RWPE2 (cell line): ENCODE measurements around the gene RFTN1.

Experiments
- ATAC-seq: fragments of 200-7000 bp; cut with Tn5 transposase; 3 replicates; pipeline ENCODE4 v1.9.1; 2021; ENCODE audit warnings: low read depth
- DNase-seq: peaks from one replicate; pipeline ENCODE4 v3.0.0-alpha.2; 2020; ENCODE audit warnings: low spot score
- H3K27ac ChIP-seq: fragments of 450-650 bp; 2 replicates; pipeline ENCODE4 v1.5.1; 2017; ENCODE audit warnings: mild to moderate bottlenecking; ENCODE audit not compliant: poor library complexity, severe bottlenecking
- H3K27me3 ChIP-seq: fragments of 250-450 bp; sonication (Bioruptor Pico); 2 replicates; pipeline ENCODE4 v1.5.1; 2021; ENCODE audit warnings: mild to moderate bottlenecking, moderate library complexity; ENCODE audit not compliant: insufficient read depth, poor library complexity, severe bottlenecking
- H3K36me3 ChIP-seq: fragments of 250-450 bp; sonication (Bioruptor Pico); 2 replicates; pipeline ENCODE4 v1.5.1; 2020; ENCODE audit warnings: low read depth, mild to moderate bottlenecking, moderate library complexity
- H3K4me1 ChIP-seq: fragments of 250-450 bp; sonication (Bioruptor Pico); 2 replicates; pipeline ENCODE4 v1.5.1; 2021; ENCODE audit warnings: mild to moderate bottlenecking, moderate library complexity; ENCODE audit not compliant: insufficient read depth, poor library complexity, severe bottlenecking
- H3K4me3 ChIP-seq: fragments of 250-450 bp; sonication (Bioruptor Pico); 2 replicates; pipeline ENCODE4 v1.5.1; 2021; ENCODE audit warnings: mild to moderate bottlenecking, moderate library complexity; ENCODE audit not compliant: severe bottlenecking
- H3K9me3 ChIP-seq: fragments of 250-450 bp; sonication (Bioruptor Pico); 2 replicates; pipeline ENCODE4 v1.5.1; 2021; ENCODE audit warnings: mild to moderate bottlenecking, moderate library complexity; ENCODE audit not compliant: severe bottlenecking
- CTCF ChIP-seq: fragments of 450-650 bp; IDR thresholded peaks from one replicate; pipeline ENCODE4 v1.5.1; 2017; ENCODE audit warnings: mild to moderate bottlenecking, moderate library complexity; ENCODE audit not compliant: poor library complexity, severe bottlenecking

The RFTN1 gene

GRCh38 chr3:16304061-16305010 is 209.2 kb downstream of the RFTN1 start:
- Histone ChIP-seq H3K9me3 (no peaks in the 10 kb centered on the region), H3K4me3 (no peak overlapping the region), H3K27me3 (no peaks in the 10 kb centered on the region), H3K27ac (no peak overlapping the region), H3K36me3 (peaks cover 35% of the 10 kb centered on the region), H3K4me1 (no peaks in the 10 kb centered on the region)
- ATAC-seq (no peak), DNase-seq (no peak)
- no peak for TF ChIP-seq CTCF

GRCh38 chr3:16303037-16303575 is 210.4 kb downstream of the RFTN1 start:
- DNase-seq (no peak), ATAC-seq (no peak)
- H3K27ac ChIP-seq: no peak overlapping the region
- peaks cover 31% of the 10 kb centered on the region for H3K36me3 ChIP-seq
- H3K4me3 ChIP-seq: no peak overlapping the region
- H3K27me3 ChIP-seq: no peaks in the 10 kb centered on the region
- no peak for TF ChIP-seq CTCF
- H3K9me3 ChIP-seq: no peaks in the 10 kb centered on the region
- no peaks in the 10 kb centered on the region for H3K4me1 ChIP-seq

- H3K4me1 ChIP-seq: no peaks in the 10 kb centered on the region
- H3K4me3 ChIP-seq: no peak overlapping the region
- H3K27me3 ChIP-seq: no peaks in the 10 kb centered on the region
- H3K36me3 ChIP-seq: peaks cover 31% of the 10 kb centered on the region
- H3K9me3 ChIP-seq: no peaks in the 10 kb centered on the region
- H3K27ac ChIP-seq: no peak overlapping the region
- DNase-seq (no peak), ATAC-seq (no peak)
- TF ChIP-seq CTCF: no peak
Measured at GRCh38 chr3:16302082-16302631, 211.3 kb downstream of the RFTN1 start.

GRCh38 chr3:16301507-16301906 is 212.0 kb downstream of the RFTN1 start:
- no peak overlapping the region for H3K4me3 ChIP-seq
- no peaks in the 10 kb centered on the region for H3K4me1 ChIP-seq
- ATAC-seq (no peak), DNase-seq (no peak)
- no peak for TF ChIP-seq CTCF
- H3K27me3 ChIP-seq: no peaks in the 10 kb centered on the region
- H3K36me3 ChIP-seq: peaks cover 31% of the 10 kb centered on the region
- H3K27ac ChIP-seq: no peak overlapping the region
- no peaks in the 10 kb centered on the region for H3K9me3 ChIP-seq
